Medulla oblongata (tissue), 1 donor: ENCODE results near the gene MYOM1.

Experiments
- DNase-seq: peaks from one replicate; pipeline ENCODE4 v3.0.0-alpha.2; 2015; ENCODE audit errors: extremely low spot score

Gene MYOM1

DNA sequence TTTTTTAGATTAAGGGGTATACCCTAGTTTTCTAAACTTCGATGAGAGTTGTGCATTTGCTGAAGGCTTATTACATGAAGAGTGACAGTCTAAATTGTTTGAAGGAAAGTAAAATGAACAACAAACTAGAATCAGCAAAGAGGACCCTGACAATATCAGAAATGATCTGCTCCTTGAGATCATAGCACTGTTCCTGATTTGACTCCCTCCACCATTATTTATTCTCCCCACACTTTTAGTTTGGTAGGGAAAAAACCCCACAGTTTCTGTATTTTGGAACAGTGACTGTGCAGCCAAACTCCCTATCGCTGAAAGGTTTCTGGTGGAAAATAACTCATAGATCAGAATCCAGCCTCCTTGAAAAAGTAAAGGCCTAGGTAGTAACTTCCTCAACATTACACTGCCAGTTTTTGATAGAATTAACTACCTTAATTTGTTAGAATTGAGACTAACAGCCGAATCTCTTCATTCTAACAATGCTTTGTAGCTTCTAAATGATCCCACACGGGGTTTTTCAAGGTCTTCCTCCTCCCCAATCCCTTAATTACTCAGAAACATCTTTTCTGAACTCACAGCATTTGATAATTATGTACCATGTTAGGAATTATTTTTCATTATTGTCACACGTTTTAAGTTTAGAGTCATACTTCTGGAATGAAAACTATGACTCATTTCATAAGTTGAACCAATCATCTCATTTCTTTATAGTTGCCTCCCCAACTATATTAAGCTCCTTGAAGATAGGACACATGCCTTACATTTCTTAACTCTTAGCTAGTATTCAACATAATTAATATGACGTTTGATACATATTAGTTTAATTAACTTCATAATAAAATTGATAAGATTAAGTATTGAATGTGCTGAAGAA is 30.7 kb upstream of the MYOM1 start:
- DNase-seq: no peak

GRCh38 chr18:3248658-3249359 is 29.0 kb upstream of the MYOM1 start:
- no peak for DNase-seq

DNA sequence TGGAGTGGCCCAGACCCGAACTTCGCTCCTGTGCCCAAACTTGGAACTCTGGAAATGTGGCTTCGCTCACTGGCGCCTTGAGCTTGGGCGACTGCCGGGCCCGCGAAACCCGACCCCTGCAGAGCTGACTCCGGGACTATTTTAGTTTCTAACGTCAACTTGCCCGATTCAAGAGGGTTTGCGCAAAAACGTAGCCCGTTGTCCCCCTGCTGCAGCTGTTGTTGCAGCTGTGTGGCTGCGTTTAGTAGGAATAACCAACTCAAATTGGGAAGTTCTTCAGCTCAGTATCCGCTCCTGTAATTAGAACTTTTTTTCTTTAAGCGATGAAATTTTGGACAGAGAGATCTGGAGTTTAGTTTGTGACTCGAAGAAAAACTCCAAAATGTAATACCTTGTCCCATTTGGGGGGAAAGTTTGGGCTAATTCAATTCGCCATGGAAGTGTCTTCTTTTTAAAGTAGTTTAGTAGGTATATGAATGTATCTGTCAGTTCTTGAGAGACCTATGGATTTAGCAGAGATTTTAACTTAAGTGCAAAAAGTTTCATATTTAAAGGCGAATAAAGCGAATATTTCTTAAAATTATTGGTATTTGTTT is 28.4 kb upstream of the MYOM1 start:
- DNase-seq: peak; percentile 50

GRCh38 chr18:3247240-3248061 is 27.7 kb upstream of the MYOM1 start, which contains the start of gene MYL12A:
MYL12A (plus strand) TSS chr18:3247801; CDS start chr18:3253248, 5,447 bp downstream.
- DNase-seq: peak; percentile 98

DNA sequence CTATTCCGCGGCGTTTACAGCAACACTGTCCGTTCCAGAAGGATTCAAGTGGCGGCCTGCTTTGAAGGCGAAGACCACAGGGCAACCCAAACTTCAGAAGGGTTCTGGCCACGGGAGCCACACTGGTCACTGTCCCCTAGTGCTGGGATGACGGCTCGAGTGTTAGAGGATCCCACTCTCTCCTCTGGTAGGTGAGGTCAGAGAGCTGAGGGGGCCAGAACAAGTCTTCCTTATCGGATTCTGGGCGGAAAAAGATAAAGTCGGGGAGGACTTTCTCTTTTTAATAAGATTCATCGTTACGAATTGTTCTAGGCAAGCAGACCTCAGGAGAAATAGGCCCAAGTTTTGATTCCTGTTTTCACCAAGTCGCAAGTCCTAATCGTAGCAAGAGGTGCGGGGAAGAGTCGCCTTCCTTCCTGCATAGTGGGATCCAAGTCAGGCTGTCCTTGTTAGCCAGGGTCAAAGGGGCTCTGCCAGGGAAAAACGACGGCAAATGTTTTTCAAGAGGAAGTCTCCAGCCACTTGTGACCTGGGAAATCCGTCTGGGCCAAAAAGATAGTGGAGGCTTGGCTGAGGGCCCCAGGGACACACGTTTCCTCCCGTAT is 27.0 kb upstream of the MYOM1 start:
- DNase-seq: no peak

GRCh38 chr18:3245853-3246634 is 26.3 kb upstream of the MYOM1 start:
- peak; percentile 95 for DNase-seq

- no peak for DNase-seq
Measured at GRCh38 chr18:3245185-3245564, 25.4 kb upstream of the MYOM1 start.

- no peak for DNase-seq
Measured at GRCh38 chr18:3238742-3239141, 19.0 kb upstream of the MYOM1 start.

DNA sequence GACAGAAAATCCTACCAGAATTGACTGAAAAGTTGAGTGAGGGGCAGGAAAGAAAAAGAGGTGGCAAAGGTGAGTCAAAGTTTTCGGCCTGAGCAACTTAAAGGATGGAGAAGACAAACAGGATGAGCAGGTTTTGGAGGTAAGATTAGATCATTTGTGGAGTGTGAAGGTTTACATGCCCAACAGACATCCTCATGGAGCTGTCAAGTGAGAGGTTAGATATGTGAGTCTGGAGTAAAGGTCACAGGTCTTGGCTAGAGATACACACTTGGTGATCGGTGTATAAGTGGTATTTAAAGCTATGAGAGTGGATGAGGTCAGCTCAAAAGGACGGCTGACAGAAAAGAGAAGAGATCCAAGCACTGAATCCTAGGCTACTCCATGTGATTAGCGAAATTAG is 16.7 kb upstream of the MYOM1 start:
- DNase-seq: no peak

DNA sequence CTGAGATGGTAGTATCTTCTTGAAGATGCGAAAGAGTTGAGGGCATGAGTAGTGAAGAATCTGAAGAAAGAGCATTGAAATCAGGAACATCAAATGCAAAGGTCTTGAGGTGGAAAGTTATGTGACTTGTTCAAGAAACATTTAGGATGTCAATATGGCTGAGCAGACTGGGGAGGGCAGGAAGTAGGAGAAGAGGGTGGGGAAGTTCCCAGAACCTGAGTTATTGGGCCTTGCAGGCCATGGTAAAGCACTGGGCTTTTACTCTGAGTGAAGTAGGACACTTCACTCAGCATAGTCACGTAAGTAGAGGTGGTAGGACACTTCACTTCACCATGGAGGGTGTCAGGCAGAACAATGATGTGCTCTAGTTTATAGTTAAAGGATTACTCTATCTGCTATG is 16.1 kb upstream of the MYOM1 start:
- no peak for DNase-seq

- no peak for DNase-seq
Measured at GRCh38 chr18:3234457-3234856, 14.7 kb upstream of the MYOM1 start.

GRCh38 chr18:3233433-3234168 is 13.8 kb upstream of the MYOM1 start:
- no peak for DNase-seq

DNA sequence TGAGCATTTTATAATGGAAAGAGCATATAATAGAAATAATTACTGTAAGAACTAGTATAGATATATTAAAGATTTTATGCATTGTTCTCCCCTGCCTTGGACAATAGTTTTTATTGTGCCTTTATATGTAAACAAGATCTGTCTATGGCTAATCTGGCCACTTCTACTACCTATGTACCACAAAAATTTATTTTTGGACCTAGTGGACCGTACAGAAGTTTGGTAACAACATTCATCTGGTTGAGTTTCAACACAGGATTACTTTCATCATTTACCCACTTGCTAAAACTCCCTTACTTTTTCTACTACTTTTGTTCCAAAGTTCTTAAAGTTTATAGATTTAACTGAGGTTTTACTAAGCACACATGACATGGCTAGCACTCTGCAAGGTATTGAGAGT is 13.2 kb upstream of the MYOM1 start:
- DNase-seq: no peak

GRCh38 chr18:3230401-3231334 is 10.9 kb upstream of the MYOM1 start:
- DNase-seq: no peak

DNA sequence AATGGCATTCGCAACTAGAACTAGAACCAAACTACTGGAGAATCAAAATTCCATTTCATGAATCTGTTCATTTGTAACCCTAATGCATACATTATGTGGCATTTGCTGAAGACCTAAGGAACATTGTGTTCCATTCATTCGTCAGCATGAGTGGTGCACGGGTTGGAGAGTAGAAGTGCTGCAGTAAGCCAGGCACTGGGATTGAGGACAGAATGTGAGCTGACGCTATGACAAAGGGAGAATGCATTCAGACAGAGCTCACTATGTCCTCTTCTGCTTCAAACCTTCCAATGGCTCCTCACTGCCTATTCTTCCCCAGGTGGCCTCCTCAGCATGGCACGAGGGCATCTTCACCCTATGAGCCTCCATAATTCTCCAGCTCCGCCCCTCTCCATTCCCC is 6.3 kb upstream of the MYOM1 start:
- DNase-seq: no peak

DNA sequence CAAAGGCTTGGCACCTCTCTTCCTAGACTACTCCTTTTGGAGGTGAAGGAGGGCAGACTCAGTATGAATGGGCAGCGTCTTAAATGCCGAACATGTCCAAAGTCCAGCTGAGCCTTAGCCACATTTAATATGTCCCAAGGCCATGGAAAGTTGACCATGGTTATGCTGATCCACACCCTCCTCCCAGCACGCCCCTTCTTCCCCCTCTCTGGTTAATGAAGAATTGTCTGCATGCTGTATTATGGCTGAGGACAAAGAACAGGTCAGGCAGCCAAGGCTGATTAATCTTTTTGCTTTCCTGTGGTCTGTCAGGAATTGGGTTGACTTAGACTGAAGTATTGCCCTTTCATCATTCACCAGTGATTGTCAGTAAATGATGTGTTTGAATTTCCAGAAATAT is 5.8 kb upstream of the MYOM1 start:
- DNase-seq: no peak

DNA sequence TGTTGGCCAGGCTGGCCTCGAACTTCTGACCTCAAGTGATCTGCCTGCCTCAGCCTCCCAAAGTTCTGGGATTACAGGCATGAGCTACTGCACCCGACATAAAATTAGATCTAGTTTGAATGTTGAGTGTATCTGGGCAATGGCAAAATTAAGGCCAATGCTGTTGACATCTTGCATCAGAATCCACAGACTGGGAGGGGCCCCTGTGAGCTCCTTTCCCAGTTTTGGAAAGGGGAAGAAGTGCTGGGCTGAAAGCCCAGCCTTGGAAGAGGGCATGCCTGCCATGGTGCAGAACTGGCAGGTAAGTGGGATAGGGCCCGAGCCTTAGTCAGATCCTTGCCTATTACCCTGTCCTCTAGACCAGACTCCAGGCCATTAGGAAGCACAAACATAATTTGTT is 4.5 kb upstream of the MYOM1 start:
- DNase-seq: no peak

DNA sequence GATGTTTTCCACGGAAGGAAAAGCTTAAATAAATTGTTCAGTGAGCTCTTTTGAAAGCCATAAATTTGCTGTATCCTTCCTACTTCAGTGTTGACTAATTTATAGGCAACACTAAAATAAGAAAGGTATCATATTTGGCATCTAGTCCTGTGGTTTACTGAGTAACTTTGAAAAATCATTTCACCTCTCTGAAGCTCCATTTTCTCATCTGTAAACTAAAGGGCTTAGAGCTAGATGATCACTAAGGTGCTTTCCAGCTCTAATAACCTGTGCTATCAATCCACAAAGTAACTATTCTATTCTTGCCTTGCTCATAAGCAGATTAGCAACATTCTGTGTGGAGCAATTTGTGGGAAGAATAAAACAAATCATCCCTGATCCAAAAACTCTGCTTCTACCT is 3.6 kb upstream of the MYOM1 start:
- DNase-seq: no peak

GRCh38 chr18:3221496-3221895 is 1.7 kb upstream of the MYOM1 start:
- DNase-seq: no peak
